IMR-90 (cell line): ENCODE measurements around the gene RAP1GAP2.

ENCODE experiments used
- BHLHE40 ChIP-seq: fragments of 150-350 bp; IDR thresholded peaks from 2 replicates; pipeline ENCODE4 v1.6.1; 2016; ENCODE audit warnings: mild to moderate bottlenecking, low read depth, low read length
- CEBPB ChIP-seq: IDR thresholded peaks from 2 replicates; pipeline ENCODE4 v1.6.1; 2012; ENCODE audit warnings: low read depth, low read length, improper control_type of control experiment
- CHD1 ChIP-seq: IDR thresholded peaks from 2 replicates; pipeline ENCODE4 v1.6.1; 2012; ENCODE audit warnings: low read depth, low read length, improper control_type of control experiment
- POLR2A ChIP-seq: IDR thresholded peaks from 2 replicates; pipeline ENCODE4 v1.6.1; 2012; ENCODE audit warnings: mild to moderate bottlenecking, low read depth, low read length
- RAD21 ChIP-seq: IDR thresholded peaks from 2 replicates; pipeline ENCODE4 v1.6.1; 2012; ENCODE audit warnings: low read length, improper control_type of control experiment
- RCOR1 ChIP-seq: IDR thresholded peaks from 2 replicates; pipeline ENCODE4 v1.6.1; 2012; ENCODE audit warnings: mild to moderate bottlenecking, low read length, improper control_type of control experiment; ENCODE audit not compliant: insufficient replicate concordance
- RFX5 ChIP-seq: IDR thresholded peaks from 2 replicates; pipeline ENCODE4 v1.8.0; 2012; ENCODE audit warnings: low read depth, mild to moderate bottlenecking, low read length, moderate library complexity
- SMC3 ChIP-seq: fragments of 150-350 bp; IDR thresholded peaks from 2 replicates; pipeline ENCODE4 v1.6.1; 2016; ENCODE audit warnings: low read depth, mild to moderate bottlenecking, antibody characterized with exemption, low read length, moderate library complexity
- TF ChIP-seq, protein P1 (sequence below): conservative IDR thresholded peaks from 2 replicates; pipeline ENCODE4 v1.5.1; 2012; ENCODE audit warnings: mild to moderate bottlenecking, low read depth, low read length, improper control_type of control experiment
- TF ChIP-seq, protein P2 (sequence below): fragments of 150-350 bp; IDR thresholded peaks from 2 replicates; pipeline ENCODE4 v1.6.1; 2016; ENCODE audit warnings: low read depth, mild to moderate bottlenecking, low read length, moderate library complexity, borderline replicate concordance
- TF ChIP-seq, protein P3 (sequence below): fragments of 150-350 bp; IDR thresholded peaks from 2 replicates; pipeline ENCODE4 v1.6.1; 2017; ENCODE audit warnings: mild to moderate bottlenecking, antibody characterized with exemption, low read length, low read depth

DNA sequence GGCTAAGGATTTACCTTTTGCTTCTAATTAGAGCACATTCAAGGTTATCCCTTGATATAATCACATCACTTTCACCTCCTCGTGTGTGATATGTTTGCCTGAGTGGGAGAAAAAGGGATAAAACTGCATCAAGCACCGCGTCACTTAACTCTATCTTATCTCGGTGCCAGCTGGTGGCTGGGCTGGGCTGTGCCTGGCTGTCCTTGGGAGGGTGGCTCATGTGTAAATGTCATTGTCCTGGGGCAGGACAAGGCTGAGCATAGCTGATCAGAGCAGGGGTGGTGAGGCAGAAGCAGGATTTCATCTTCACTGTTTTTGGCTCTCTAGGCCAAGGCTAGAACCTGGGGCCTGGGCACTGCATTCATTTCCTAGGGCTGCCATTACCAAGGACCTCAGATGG is 105.3 kb downstream of the RAP1GAP2 start:
- TF ChIP-seq POLR2A, result no peak
- TF ChIP-seq, protein P1, sequence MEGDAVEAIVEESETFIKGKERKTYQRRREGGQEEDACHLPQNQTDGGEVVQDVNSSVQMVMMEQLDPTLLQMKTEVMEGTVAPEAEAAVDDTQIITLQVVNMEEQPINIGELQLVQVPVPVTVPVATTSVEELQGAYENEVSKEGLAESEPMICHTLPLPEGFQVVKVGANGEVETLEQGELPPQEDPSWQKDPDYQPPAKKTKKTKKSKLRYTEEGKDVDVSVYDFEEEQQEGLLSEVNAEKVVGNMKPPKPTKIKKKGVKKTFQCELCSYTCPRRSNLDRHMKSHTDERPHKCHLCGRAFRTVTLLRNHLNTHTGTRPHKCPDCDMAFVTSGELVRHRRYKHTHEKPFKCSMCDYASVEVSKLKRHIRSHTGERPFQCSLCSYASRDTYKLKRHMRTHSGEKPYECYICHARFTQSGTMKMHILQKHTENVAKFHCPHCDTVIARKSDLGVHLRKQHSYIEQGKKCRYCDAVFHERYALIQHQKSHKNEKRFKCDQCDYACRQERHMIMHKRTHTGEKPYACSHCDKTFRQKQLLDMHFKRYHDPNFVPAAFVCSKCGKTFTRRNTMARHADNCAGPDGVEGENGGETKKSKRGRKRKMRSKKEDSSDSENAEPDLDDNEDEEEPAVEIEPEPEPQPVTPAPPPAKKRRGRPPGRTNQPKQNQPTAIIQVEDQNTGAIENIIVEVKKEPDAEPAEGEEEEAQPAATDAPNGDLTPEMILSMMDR, result no peak
- TF ChIP-seq, protein P2, sequence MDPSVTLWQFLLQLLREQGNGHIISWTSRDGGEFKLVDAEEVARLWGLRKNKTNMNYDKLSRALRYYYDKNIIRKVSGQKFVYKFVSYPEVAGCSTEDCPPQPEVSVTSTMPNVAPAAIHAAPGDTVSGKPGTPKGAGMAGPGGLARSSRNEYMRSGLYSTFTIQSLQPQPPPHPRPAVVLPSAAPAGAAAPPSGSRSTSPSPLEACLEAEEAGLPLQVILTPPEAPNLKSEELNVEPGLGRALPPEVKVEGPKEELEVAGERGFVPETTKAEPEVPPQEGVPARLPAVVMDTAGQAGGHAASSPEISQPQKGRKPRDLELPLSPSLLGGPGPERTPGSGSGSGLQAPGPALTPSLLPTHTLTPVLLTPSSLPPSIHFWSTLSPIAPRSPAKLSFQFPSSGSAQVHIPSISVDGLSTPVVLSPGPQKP, result no peak
- no peak for TF ChIP-seq RFX5
- TF ChIP-seq CHD1, result no peak
- no peak for TF ChIP-seq BHLHE40
- TF ChIP-seq RAD21, result no peak
- TF ChIP-seq RCOR1, result no peak
- no peak for TF ChIP-seq CEBPB
- TF ChIP-seq, protein P3, sequence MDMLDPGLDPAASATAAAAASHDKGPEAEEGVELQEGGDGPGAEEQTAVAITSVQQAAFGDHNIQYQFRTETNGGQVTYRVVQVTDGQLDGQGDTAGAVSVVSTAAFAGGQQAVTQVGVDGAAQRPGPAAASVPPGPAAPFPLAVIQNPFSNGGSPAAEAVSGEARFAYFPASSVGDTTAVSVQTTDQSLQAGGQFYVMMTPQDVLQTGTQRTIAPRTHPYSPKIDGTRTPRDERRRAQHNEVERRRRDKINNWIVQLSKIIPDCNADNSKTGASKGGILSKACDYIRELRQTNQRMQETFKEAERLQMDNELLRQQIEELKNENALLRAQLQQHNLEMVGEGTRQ, result no peak
- TF ChIP-seq SMC3, result no peak
